PC-9 (cell line): ENCODE measurements around the gene SPACA7. TPM values are rescaled to one million over a fixed set of nuclear protein-coding genes. Genes with fewer than 3 reads are reported as not detected.

Experiments
- BruUV-seq: library from RNA; stranded (reverse); fragments of 400-500 nt; replicated peaks from 2 replicates; lab custom pipeline; 2021; lab: Mats Ljungman, UMichigan
- CTCF ChIA-PET: fragments of 300-600 bp; sonication (Branson Sonifier 250); formaldehyde crosslinking; loops from one replicate; lab custom pipeline; 2022; ENCODE audit warnings: antibody characterized with exemption; lab: Charles Lee
- POLR2A ChIA-PET: fragments of 300-600 bp; sonication (Branson Sonifier 250); formaldehyde crosslinking; loops from one replicate; lab custom pipeline; 2022; ENCODE audit warnings: antibody characterized with exemption; ENCODE audit not compliant: unreplicated experiment; lab: Charles Lee
- DNase-seq, 2 experiments: peaks; one replicate each; pipeline versions ENCODE4 v3.0.0 to v3.0.0-alpha.2; 2015 to 2022; ENCODE audit warnings: mixed read lengths in 1 of 2
- H2AFZ ChIP-seq: fragments of 200-600 bp; sonication (generic); 2 replicates; pipeline ENCODE4 v1.8.1; 2017; ENCODE audit warnings: antibody characterized with exemption
- H3F3A ChIP-seq: fragments of 200-600 bp; sonication (generic); 2 replicates; pipeline ENCODE4 v1.8.1; 2017; ENCODE audit warnings: antibody characterized with exemption, mild to moderate bottlenecking, low read depth; ENCODE audit not compliant: insufficient read depth
- H3K27ac ChIP-seq: fragments of 200-600 bp; sonication (generic); 2 replicates; pipeline ENCODE4 v1.6.1; 2016; ENCODE audit warnings: mixed run types
- H3K27me3 ChIP-seq: fragments of 200-600 bp; sonication (generic); 2 replicates; pipeline ENCODE4 v1.6.1; 2016; ENCODE audit warnings: low read depth, mixed run types; ENCODE audit not compliant: insufficient read depth
- H3K36me3 ChIP-seq: fragments of 200-600 bp; sonication (generic); 2 replicates; pipeline ENCODE4 v1.6.1; 2016; ENCODE audit warnings: low read depth, mixed run types
- H3K4me1 ChIP-seq: fragments of 200-600 bp; sonication (generic); replicated peaks from 2 replicates; pipeline ENCODE4 v1.6.1; 2016; ENCODE audit warnings: mixed run types; ENCODE audit not compliant: insufficient read depth
- H3K4me2 ChIP-seq: fragments of 200-600 bp; sonication (generic); 2 replicates; pipeline ENCODE4 v1.6.1; 2017; ENCODE audit warnings: mixed run types
- H3K4me3 ChIP-seq: fragments of 200-600 bp; sonication (generic); 2 replicates; pipeline ENCODE4 v1.6.1; 2016; ENCODE audit warnings: mixed run types
- H3K79me2 ChIP-seq: fragments of 200-600 bp; sonication (generic); 2 replicates; pipeline ENCODE4 v1.6.1; 2017; ENCODE audit warnings: low read depth, mixed run types
- H3K9me2 ChIP-seq: fragments of 200-600 bp; sonication (generic); 2 replicates; pipeline ENCODE4 v1.8.1; 2017; ENCODE audit warnings: mild to moderate bottlenecking; ENCODE audit not compliant: insufficient read depth
- H3K9me3 ChIP-seq: fragments of 200-600 bp; sonication (generic); 2 replicates; pipeline ENCODE4 v1.8.1; 2016; ENCODE audit warnings: low read depth; ENCODE audit not compliant: insufficient read depth
- H4K20me1 ChIP-seq: fragments of 200-600 bp; sonication (generic); 2 replicates; pipeline ENCODE4 v1.8.1; 2017; ENCODE audit not compliant: insufficient read depth
- CTCF ChIP-seq: fragments of 200-600 bp; sonication (generic); conservative IDR thresholded peaks from 2 replicates; pipeline ENCODE4 v1.6.1; 2017; ENCODE audit warnings: mixed run types, antibody characterized with exemption, mild to moderate bottlenecking, moderate library complexity
- EZH2 ChIP-seq: fragments of 200-600 bp; sonication (generic); IDR thresholded peaks from 2 replicates; pipeline ENCODE4 v1.8.0; 2017; ENCODE audit warnings: antibody characterized with exemption, low read depth
- intact Hi-C: fragments of 100-400 bp; cut with micrococcal nuclease; formaldehyde crosslinking; loops from one replicate; pipeline ENCODE4 v1.10.0; 2022; ENCODE audit not compliant: unreplicated experiment
- total RNA-seq: library from RNA; stranded (reverse); gene quantifications from 2 replicates; pipeline ENCODE4 v1.2.3, GENCODE V29; 2021

The SPACA7 gene
- total RNA-seq, 1 experiment from 2014 or later, result not detected

GRCh38 chr13:112335135-112335534 lies 41.0 kb upstream of the SPACA7 start:
- no peak overlapping the region for H3K4me3 ChIP-seq
- intact Hi-C loops, result no loop called here
- BruUV-seq, result no TSS peak
- ChIA-PET CTCF (no interaction called here), POLR2A (no interaction called here)
- H3K9me3 ChIP-seq, result no peaks in the 10 kb centered on the region; the same call in 1 of the 2 replicates
- no peak overlapping the region for H3K27ac ChIP-seq
- TF ChIP-seq CTCF (no peak), EZH2 (no peak)
- peaks cover 87% of the 10 kb centered on the region for H3K27me3 ChIP-seq
- no peak overlapping the region for H3K4me2 ChIP-seq
- H3K36me3 ChIP-seq, result no peaks in the 10 kb centered on the region
- no peaks in the 10 kb centered on the region for H3F3A ChIP-seq
- H2AFZ ChIP-seq, result no peak overlapping the region
- no peaks in the 10 kb centered on the region for H3K4me1 ChIP-seq
- no peaks in the 10 kb centered on the region for H3K9me2 ChIP-seq
- DNase-seq, result no peak
- no peaks in the 10 kb centered on the region for H4K20me1 ChIP-seq
- no peaks in the 10 kb centered on the region for H3K79me2 ChIP-seq

- intact Hi-C loops, result no loop called here
- Histone ChIP-seq H3K4me3 (no peak overlapping the region), H3K27ac (no peak overlapping the region), H3K9me2 (no peaks in the 10 kb centered on the region), H3K79me2 (no peaks in the 10 kb centered on the region), H3K9me3 (no peaks in the 10 kb centered on the region), H4K20me1 (0 out of 2 replicates have a peak, but pooled peaks cover 1% of the 10 kb centered on the region), H3F3A (no peaks in the 10 kb centered on the region), H3K4me1 (no peaks in the 10 kb centered on the region), H2AFZ (no peak overlapping the region), H3K36me3 (no peaks in the 10 kb centered on the region), H3K4me2 (no peak overlapping the region), H3K27me3 (peaks cover 94% of the 10 kb centered on the region)
- ChIA-PET CTCF (no interaction called here), POLR2A (no interaction called here)
- TF ChIP-seq CTCF, result no peak
- TF ChIP-seq EZH2, result no peak
- DNase-seq, result no peak
- BruUV-seq, result no TSS peak
Observed at GRCh38 chr13:112341446-112341845, 34.7 kb upstream of the SPACA7 start.

- H3K27me3 ChIP-seq, result peaks cover 96% of the 10 kb centered on the region
- no peaks in the 10 kb centered on the region for H3K79me2 ChIP-seq
- TF ChIP-seq EZH2, result no peak
- no peak for TF ChIP-seq CTCF
- intact Hi-C loops, result no loop called here
- H2AFZ ChIP-seq, result no peak overlapping the region
- CTCF ChIA-PET, result no interaction called here
- H3K36me3 ChIP-seq, result no peaks in the 10 kb centered on the region
- no peak for DNase-seq
- H3K4me2 ChIP-seq, result peak overlapping the region; percentile 53
- BruUV-seq, result no TSS peak
- no peaks in the 10 kb centered on the region for H3K9me2 ChIP-seq
- no peaks in the 10 kb centered on the region for H3F3A ChIP-seq
- POLR2A ChIA-PET, result no interaction called here
- H3K4me3 ChIP-seq, result no peak overlapping the region
- H3K27ac ChIP-seq, result no peak overlapping the region
- 0 out of 2 replicates have a peak, but pooled peaks cover 4% of the 10 kb centered on the region for H4K20me1 ChIP-seq
- H3K9me3 ChIP-seq, result no peaks in the 10 kb centered on the region
- no peaks in the 10 kb centered on the region for H3K4me1 ChIP-seq
Observed at GRCh38 chr13:112341976-112342735, 34.0 kb upstream of the SPACA7 start.
